Liver (tissue), 3 donors: Measurements from ENCODE around the gene CD28.

Experiments
- HNF4A ChIP-seq, 2 donors: conservative IDR thresholded peaks; 2 replicates each; pipeline ENCODE4 v1.6.1; 2016; ENCODE audit warnings: antibody characterized with exemption in 2 of 2, mild to moderate bottlenecking in 2 of 2
- HNF4G ChIP-seq: IDR thresholded peaks from 2 replicates; pipeline ENCODE4 v1.6.1; 2016; ENCODE audit warnings: antibody characterized with exemption
- JUND ChIP-seq, 2 donors: IDR thresholded peaks; 2 replicates each; pipeline ENCODE4 v1.6.1; 2016; ENCODE audit warnings: antibody characterized with exemption in 2 of 2
- SP1 ChIP-seq: IDR thresholded peaks from 2 replicates; pipeline ENCODE4 v1.6.1; 2018; ENCODE audit warnings: antibody characterized with exemption, mild to moderate bottlenecking
- TF ChIP-seq, protein P1 (sequence below): fragments of 150-350 bp; IDR thresholded peaks from 2 replicates; pipeline ENCODE4 v1.5.1; 2017; ENCODE audit warnings: improper control_type of control experiment, low read depth, low read length; ENCODE audit not compliant: missing input control
- TF ChIP-seq, protein P2 (sequence below): IDR thresholded peaks from 2 replicates; pipeline ENCODE4 v1.6.1; 2016; ENCODE audit warnings: antibody characterized with exemption
- TF ChIP-seq, protein P3 (sequence below): IDR thresholded peaks from 2 replicates; pipeline ENCODE4 v1.6.1; 2016; ENCODE audit warnings: antibody characterized with exemption, mild to moderate bottlenecking
- donor health status: healthy.
- donor health status: healthy.

DNA sequence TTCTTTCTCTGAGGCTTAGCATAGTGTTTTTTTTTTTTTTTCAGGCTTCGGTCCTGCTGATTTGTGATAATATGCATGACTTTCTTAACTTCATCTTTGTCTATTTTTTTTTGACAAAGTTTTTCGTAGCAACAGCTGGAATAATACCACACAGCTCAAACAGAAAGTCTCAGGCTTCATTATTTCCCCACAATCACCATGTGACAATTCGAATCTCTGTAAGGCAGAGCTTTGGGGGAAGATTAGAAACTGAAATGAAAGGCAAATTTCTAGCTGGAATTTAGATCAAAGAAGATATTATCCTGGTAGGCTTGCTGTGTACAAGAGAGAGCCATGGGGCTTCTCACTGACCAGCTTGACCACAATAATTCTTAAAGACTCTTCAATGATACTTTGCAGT lies 12.2 kb upstream of the CD28 start:
- TF ChIP-seq, protein P1, sequence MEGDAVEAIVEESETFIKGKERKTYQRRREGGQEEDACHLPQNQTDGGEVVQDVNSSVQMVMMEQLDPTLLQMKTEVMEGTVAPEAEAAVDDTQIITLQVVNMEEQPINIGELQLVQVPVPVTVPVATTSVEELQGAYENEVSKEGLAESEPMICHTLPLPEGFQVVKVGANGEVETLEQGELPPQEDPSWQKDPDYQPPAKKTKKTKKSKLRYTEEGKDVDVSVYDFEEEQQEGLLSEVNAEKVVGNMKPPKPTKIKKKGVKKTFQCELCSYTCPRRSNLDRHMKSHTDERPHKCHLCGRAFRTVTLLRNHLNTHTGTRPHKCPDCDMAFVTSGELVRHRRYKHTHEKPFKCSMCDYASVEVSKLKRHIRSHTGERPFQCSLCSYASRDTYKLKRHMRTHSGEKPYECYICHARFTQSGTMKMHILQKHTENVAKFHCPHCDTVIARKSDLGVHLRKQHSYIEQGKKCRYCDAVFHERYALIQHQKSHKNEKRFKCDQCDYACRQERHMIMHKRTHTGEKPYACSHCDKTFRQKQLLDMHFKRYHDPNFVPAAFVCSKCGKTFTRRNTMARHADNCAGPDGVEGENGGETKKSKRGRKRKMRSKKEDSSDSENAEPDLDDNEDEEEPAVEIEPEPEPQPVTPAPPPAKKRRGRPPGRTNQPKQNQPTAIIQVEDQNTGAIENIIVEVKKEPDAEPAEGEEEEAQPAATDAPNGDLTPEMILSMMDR, result no peak
- TF ChIP-seq, protein P2, sequence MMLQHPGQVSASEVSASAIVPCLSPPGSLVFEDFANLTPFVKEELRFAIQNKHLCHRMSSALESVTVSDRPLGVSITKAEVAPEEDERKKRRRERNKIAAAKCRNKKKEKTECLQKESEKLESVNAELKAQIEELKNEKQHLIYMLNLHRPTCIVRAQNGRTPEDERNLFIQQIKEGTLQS, result no peak
- TF ChIP-seq HNF4A (conservative IDR thresholded peaks at IDR 0.05) (no peak), SP1 (no peak), JUND (IDR thresholded peaks at IDR 0.05) (no peak), HNF4G (no peak)
- TF ChIP-seq, protein P3, sequence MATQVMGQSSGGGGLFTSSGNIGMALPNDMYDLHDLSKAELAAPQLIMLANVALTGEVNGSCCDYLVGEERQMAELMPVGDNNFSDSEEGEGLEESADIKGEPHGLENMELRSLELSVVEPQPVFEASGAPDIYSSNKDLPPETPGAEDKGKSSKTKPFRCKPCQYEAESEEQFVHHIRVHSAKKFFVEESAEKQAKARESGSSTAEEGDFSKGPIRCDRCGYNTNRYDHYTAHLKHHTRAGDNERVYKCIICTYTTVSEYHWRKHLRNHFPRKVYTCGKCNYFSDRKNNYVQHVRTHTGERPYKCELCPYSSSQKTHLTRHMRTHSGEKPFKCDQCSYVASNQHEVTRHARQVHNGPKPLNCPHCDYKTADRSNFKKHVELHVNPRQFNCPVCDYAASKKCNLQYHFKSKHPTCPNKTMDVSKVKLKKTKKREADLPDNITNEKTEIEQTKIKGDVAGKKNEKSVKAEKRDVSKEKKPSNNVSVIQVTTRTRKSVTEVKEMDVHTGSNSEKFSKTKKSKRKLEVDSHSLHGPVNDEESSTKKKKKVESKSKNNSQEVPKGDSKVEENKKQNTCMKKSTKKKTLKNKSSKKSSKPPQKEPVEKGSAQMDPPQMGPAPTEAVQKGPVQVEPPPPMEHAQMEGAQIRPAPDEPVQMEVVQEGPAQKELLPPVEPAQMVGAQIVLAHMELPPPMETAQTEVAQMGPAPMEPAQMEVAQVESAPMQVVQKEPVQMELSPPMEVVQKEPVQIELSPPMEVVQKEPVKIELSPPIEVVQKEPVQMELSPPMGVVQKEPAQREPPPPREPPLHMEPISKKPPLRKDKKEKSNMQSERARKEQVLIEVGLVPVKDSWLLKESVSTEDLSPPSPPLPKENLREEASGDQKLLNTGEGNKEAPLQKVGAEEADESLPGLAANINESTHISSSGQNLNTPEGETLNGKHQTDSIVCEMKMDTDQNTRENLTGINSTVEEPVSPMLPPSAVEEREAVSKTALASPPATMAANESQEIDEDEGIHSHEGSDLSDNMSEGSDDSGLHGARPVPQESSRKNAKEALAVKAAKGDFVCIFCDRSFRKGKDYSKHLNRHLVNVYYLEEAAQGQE, result no peak
